GM23338 (cell line): ENCODE data around the gene TMEM131L.

Experiments
- CREB1 ChIP-seq: fragments of 250-450 bp; sonication (Bioruptor Pico); IDR thresholded peaks from 2 replicates; pipeline ENCODE4 v1.5.0; 2020; ENCODE audit warnings: low read depth, mild to moderate bottlenecking, moderate library complexity
- EZH2 ChIP-seq: fragments of 200-600 bp; sonication (generic); IDR thresholded peaks from one replicate; pipeline ENCODE4 v1.8.0; 2017; ENCODE audit warnings: antibody characterized with exemption, mild to moderate bottlenecking, low read depth; ENCODE audit not compliant: unreplicated experiment
- TF ChIP-seq, protein P1 (sequence below), 2 experiments: fragments of 200-600 bp in 1 of 2; sonication (generic) in 1 of 2; conservative IDR thresholded peaks; 2 replicates each; pipeline versions ENCODE4 v1.5.1 to v1.6.1; 2016 to 2017; ENCODE audit warnings: antibody characterized with exemption in 2 of 2, low read depth in 2 of 2, mild to moderate bottlenecking in 2 of 2, moderate library complexity in 1 of 2

GRCh38 chr4:153494562-153494961 lies 28.4 kb downstream of the TMEM131L start:
- TF ChIP-seq, protein P1, sequence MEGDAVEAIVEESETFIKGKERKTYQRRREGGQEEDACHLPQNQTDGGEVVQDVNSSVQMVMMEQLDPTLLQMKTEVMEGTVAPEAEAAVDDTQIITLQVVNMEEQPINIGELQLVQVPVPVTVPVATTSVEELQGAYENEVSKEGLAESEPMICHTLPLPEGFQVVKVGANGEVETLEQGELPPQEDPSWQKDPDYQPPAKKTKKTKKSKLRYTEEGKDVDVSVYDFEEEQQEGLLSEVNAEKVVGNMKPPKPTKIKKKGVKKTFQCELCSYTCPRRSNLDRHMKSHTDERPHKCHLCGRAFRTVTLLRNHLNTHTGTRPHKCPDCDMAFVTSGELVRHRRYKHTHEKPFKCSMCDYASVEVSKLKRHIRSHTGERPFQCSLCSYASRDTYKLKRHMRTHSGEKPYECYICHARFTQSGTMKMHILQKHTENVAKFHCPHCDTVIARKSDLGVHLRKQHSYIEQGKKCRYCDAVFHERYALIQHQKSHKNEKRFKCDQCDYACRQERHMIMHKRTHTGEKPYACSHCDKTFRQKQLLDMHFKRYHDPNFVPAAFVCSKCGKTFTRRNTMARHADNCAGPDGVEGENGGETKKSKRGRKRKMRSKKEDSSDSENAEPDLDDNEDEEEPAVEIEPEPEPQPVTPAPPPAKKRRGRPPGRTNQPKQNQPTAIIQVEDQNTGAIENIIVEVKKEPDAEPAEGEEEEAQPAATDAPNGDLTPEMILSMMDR (conservative IDR thresholded peaks at IDR 0.05; ENCODE audit: low read depth in 2 of 2) = no peak
- TF ChIP-seq EZH2 (no peak), CREB1 (no peak)
